ENCODE data around the gene ZDHHC11B.
"Not testable (repeated sequence)": the region's sequence is repeated elsewhere in the genome, so short reads cannot be mapped to it uniquely, and the experiment has no call there.

DNA sequence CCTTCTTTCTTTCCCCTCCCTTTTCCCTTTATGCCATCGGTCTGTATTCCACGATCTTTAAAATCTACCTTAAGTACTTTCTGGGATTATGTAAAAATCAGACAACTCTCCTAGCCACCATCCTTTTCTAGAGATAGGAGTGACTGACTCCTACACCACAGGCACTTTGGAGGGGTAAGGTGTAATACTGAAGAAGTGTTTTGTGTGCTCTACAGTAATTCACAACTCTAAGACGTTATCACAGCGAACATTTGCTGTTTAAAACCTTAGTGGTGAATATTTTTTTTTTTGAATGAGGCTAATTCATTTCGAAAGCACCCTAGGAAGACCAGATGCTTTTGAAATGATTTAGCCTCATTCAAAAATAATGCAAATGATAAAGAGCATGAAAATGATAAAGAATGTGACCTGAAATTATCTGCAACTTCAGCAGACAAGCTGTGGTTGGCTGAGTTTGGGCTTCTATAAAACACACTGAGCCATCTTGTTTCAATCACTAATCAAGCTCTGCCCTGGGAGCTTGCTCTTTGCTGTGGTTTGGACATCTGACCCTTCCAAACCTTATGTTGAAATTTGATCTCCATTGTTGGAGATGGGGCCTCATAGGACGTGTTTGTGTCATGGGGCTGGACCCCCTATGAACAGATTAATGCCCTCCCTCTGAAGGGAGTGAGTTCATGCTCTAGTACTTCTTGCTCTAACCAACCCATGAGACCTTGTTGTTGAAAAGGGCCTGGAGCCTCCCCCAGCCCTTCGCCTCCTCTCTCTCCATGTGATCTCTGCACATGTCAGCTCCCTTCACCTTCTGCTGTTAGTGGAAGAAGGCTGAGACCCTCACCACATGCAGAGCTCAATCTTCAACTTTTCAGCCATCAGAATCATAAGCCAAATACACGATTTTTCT lies 70.1 kb downstream of the ZDHHC11B start:
- not testable (repeated sequence) for TF ChIP-seq EZH2 (IDR thresholded peaks at IDR 0.05; ENCODE audit: low read length, missing control alignments)
- TF ChIP-seq, protein P1, sequence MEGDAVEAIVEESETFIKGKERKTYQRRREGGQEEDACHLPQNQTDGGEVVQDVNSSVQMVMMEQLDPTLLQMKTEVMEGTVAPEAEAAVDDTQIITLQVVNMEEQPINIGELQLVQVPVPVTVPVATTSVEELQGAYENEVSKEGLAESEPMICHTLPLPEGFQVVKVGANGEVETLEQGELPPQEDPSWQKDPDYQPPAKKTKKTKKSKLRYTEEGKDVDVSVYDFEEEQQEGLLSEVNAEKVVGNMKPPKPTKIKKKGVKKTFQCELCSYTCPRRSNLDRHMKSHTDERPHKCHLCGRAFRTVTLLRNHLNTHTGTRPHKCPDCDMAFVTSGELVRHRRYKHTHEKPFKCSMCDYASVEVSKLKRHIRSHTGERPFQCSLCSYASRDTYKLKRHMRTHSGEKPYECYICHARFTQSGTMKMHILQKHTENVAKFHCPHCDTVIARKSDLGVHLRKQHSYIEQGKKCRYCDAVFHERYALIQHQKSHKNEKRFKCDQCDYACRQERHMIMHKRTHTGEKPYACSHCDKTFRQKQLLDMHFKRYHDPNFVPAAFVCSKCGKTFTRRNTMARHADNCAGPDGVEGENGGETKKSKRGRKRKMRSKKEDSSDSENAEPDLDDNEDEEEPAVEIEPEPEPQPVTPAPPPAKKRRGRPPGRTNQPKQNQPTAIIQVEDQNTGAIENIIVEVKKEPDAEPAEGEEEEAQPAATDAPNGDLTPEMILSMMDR (conservative IDR thresholded peaks at IDR 0.05 in 1 of 2, IDR thresholded peaks at IDR 0.05 in 1 of 2; ENCODE audit: low read depth in 1 of 2, low read length in 2 of 2): not testable (repeated sequence)
